ENCODE measurements around the gene PHF3.

The PHF3 gene, protein sequence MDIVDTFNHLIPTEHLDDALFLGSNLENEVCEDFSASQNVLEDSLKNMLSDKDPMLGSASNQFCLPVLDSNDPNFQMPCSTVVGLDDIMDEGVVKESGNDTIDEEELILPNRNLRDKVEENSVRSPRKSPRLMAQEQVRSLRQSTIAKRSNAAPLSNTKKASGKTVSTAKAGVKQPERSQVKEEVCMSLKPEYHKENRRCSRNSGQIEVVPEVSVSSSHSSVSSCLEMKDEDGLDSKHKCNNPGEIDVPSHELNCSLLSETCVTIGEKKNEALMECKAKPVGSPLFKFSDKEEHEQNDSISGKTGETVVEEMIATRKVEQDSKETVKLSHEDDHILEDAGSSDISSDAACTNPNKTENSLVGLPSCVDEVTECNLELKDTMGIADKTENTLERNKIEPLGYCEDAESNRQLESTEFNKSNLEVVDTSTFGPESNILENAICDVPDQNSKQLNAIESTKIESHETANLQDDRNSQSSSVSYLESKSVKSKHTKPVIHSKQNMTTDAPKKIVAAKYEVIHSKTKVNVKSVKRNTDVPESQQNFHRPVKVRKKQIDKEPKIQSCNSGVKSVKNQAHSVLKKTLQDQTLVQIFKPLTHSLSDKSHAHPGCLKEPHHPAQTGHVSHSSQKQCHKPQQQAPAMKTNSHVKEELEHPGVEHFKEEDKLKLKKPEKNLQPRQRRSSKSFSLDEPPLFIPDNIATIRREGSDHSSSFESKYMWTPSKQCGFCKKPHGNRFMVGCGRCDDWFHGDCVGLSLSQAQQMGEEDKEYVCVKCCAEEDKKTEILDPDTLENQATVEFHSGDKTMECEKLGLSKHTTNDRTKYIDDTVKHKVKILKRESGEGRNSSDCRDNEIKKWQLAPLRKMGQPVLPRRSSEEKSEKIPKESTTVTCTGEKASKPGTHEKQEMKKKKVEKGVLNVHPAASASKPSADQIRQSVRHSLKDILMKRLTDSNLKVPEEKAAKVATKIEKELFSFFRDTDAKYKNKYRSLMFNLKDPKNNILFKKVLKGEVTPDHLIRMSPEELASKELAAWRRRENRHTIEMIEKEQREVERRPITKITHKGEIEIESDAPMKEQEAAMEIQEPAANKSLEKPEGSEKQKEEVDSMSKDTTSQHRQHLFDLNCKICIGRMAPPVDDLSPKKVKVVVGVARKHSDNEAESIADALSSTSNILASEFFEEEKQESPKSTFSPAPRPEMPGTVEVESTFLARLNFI (N-terminal part only)

GRCh38 chr6:63635588-63636517, at the start of gene PHF3:
TSS of gene PHF3 (plus strand) at chr6:63635802. CDS start at chr6:63646552, 10,750 bp downstream.
- peak; percentile 73 for DNase-seq (ENCODE audit: low read depth, low spot score)

DNA sequence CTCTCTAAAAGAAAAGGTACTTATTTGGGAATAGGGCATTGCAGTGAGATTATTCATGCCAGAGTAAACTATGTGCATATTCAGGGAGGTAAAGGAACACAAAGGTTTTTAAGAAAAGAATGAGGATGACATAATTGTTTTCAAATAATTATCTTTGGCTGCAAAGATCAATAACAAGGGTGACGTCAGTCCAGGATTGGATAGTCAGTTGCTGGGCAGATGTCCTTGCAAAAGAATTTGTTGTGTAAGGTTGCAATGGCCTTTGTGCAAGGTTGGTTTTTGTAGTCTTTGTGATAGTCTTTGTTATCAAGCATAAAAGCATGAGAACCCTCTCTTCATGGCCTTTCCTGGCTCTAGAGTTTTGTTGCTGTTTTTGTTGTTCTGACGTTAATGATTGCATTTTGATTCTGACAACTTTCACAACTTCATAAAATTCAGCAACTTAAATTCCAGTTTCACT, 45.6 kb upstream of the PHF3 start:
- DNase-seq (ENCODE audit: low read depth, low spot score): no peak

- DNase-seq (ENCODE audit: low read depth, low spot score): no peak
Observed at GRCh38 chr6:63592886-63593285, 42.7 kb upstream of the PHF3 start.

DNA sequence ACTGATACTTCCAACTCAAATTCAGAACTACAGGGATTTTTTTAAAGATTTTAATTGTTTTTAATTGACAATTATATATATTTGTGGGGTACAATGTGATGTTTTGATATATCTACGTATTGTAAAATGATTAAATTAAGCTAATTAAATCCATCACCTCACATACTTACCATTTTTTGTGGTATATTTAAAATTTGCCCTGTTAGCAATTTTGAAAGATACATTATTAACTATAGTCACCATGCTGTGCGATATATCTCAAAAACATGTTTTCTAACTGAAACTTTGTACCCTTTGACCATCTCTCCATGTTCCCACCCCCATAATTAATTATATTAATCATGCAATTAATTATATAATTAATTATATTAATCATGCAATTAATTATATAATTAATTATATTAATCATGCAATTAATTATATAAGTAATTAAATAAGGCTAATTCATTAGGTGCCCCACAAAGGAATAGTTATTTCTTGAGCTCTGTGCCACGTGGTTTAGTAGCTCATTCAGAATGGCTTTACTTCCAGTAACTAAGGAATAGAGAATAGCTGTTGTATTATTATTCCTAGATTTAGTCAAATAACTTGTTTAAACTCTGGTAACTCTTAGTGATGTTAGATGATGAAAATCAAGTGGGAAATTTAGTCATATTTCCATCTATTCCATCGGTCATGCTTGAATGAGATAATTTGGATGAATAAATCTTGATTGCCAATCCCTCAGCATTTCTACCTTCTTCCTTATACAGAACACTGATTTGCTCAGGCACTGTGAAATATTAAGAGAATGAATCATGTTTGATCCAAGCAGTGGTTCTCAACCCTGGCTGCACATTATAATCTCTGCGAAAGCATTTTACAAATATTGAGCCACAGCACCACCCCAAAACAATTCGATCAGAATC, 38.2 kb upstream of the PHF3 start:
- DNase-seq (ENCODE audit: low read depth, low spot score): no peak

DNA sequence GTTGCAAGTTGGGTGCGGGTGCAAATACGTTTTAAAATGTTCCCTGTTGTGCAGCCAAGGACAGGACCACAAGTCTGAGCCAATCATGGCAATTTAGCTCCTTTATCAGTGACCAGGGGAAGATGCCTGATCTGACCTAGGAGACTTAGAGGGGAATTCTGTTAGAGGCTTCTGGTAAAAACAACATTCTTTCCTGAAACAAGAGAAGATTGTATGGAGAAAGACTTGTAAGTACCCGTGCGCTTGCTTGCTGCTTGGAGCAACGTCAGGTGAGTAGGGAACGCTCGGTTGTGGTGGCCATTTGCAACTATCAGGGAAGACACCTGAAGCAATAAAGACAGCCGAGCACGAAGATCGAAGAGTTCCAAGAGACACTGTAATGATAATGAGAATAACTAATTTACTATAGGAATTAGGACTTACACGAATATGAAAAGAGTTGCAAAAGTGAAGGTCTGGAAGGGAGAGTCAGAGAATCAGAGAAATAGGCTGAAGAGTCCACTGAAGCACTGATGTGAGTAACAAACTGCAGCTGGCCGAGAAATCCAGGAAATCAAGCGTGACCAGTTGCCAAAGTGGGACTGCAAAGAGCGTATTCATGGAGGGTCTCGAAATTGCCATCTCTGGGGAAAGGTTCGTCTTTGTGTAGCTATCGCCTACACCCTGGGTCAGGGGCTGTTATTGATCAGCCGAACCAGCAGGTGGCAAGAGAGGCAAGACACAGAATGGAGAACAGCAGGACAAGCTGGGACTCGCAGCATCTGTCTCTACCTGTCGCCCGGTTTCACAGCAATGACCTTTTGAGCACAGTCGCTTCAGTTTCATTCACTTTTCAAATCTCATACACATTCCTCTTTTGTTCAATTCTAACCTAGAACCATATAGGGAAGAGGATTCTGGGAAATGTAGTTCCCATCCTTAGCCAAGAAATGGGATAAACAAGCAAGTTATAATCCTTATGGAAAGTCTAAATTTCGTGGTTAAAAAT, 37.3 kb upstream of the PHF3 start:
- DNase-seq (ENCODE audit: low read depth, low spot score): peak; percentile 47

GRCh38 chr6:63599243-63599642, 36.4 kb upstream of the PHF3 start:
- no peak for DNase-seq (ENCODE audit: low read depth, low spot score)

- DNase-seq (ENCODE audit: low read depth, low spot score): no peak
Observed at GRCh38 chr6:63600136-63600535, 35.5 kb upstream of the PHF3 start.

DNA sequence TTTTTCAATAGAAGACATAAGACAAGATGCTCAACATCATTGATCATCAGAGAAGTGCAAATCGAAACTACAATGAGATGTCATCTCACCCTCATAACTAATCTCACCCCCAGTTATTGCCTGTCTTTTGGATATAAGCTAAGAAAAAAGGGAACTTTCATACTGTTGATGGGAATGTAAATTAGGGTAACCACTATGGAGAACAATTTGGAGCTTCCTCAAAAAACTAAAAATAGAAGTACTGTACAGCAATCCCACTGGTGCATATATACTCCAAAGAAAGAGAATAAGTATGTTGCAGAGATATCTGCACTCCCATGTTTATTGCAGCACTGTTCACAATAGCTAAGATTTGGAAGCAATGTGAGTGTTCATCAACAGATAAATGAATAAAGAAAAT, 26.4 kb upstream of the PHF3 start:
- DNase-seq (ENCODE audit: low read depth, low spot score): no peak

DNA sequence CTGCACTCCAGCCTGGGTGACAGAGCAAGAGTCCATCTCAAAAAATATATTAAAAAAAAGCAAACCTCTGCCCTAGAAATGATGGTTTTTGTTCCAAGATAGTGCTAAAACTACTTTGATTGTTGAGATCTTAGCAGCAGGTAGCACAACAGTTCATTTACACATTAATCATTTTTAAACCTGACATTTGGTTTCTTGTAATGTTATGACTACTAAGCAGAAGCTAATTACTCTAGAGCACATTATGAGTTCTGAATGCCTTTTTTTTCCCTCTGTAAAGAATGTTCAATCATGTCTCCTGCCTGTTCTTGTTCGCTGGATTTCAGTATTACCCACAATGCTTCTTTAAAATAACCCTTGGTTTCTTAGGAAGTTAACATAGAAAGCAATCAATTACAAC, 24.7 kb upstream of the PHF3 start:
- DNase-seq (ENCODE audit: low read depth, low spot score): no peak

- no peak for DNase-seq (ENCODE audit: low read depth, low spot score)
Observed at GRCh38 chr6:63611560-63611959, 24.0 kb upstream of the PHF3 start.

GRCh38 chr6:63615590-63615989, 20.0 kb upstream of the PHF3 start:
- no peak for DNase-seq (ENCODE audit: low read depth, low spot score)

- DNase-seq (ENCODE audit: low read depth, low spot score): no peak
Observed at GRCh38 chr6:63624091-63624490, 11.5 kb upstream of the PHF3 start.

DNA sequence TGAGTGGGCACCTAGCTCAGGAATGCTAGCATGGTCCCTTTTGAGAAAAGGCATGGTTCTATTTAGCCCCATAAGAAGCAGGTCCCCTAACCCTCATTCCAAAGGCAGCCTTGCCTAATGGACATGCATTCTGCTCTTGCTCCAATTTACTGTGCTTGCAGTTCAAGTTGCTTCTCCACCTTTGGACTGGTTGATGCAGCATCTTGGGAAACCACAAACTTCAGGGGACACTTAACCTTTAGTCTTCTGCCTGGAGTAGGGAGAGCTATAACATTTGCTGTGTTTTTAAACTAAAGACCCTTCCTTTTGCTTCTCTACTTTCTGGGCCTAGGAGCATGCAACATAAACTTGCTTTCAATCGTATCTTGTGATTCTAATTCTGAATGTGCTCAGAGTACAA, 5.1 kb upstream of the PHF3 start:
- DNase-seq (ENCODE audit: low read depth, low spot score): no peak

- DNase-seq (ENCODE audit: low read depth, low spot score): no peak
Observed at GRCh38 chr6:63634630-63635029, 972 bp upstream of the PHF3 start.

DNA sequence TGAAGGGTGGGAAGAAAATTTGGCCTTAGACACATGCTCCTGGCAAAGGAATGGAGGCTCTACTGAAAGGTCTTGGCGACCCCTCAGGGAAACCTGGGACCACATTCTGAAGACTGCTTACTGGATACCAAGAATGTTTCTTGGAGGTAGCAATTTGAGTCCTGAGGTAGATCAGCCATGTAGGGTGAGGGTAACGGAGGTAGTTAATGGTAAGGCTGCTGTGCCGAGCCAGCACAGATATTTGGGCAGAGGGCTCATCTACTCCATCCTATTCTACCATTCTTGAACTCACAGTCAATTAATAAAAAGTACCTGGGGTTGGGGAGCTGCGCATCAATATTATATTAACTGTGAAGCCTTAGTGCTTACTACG, 401 bp upstream of the PHF3 start:
- no peak for DNase-seq (ENCODE audit: low read depth, low spot score)

GRCh38 chr6:63636518-63637021, 968 bp downstream of the PHF3 start:
- DNase-seq (ENCODE audit: low read depth, low spot score): peak; percentile 26

GRCh38 chr6:63637865-63638445, 2.4 kb downstream of the PHF3 start:
- DNase-seq (ENCODE audit: low read depth, low spot score): no peak

GRCh38 chr6:63640062-63640461, 4.5 kb downstream of the PHF3 start:
- DNase-seq (ENCODE audit: low read depth, low spot score): no peak
